ENCODE measurements around the gene HSBP1L1.
"Not testable (repeated sequence)": the region's sequence is repeated elsewhere in the genome, so short reads cannot be mapped to it uniquely, and the experiment has no call there.

HSBP1L1 gene

DNA sequence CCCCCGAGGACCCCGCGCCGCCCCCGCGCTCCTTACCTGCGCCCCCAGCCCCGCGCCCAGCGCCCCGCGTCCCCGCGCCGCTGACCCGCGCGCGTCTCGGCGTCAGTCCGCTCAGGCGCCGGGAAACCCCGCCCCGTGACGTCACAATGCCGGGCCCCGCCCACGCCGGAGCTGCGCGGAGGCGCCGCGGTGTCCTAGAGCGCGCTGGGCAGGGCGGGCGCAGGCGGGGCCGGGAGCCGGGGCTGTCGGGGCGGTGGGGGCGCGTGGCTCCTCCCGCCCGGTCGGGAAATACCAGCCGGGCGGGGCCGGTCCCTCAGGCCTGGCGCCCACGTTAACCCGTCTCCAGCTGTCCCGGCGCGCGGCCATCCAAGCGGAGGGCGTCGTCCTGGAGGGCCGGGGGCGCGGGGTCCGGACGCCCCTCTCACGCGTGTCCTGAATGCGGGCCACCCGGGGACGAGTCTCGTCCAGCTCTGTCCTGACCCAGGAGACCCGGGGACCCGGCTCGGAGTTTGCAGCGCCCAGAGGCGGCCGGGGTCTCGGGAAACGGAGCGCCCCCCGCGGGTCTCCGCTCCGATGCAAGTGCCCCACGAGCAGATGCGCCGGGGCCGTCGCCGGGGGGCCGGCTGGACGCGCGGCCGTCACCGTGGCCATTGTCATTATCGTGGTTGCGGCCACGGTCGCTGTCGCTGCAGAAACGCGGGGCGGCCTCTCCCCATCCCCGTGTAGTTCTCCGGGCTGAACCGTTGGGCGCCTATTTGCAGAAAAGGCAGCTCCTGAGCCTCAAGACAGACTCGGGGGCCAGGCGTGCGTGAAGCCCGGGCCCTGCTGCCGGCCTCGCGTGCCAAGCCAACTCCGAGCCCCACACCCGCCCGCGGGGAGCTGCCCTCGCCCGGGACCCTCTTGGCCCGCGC, 12.6 kb upstream of the HSBP1L1 start, which contains the start of gene SLC66A2:
Gene SLC66A2 (minus strand): TSS at position 109 of the 911 bp plus-strand sequence. CDS start 727 bp downstream, outside the sequence.
- H3K36me3 ChIP-seq (ENCODE audit: control insufficient read depth in 5 of 5, insufficient read depth in 5 of 5, low read length in 5 of 5), result peaks cover 0 to 10% (median 4%) of the 10 kb centered on the region in 5 donors
- peak within 1 kb of the TSS; percentile 68 to 89 (median 77) for H3K4me3 ChIP-seq (ENCODE audit: low read depth in 1 of 5, low read length in 5 of 5)
- H3K27me3 ChIP-seq (ENCODE audit: control insufficient read depth in 5 of 5, insufficient read depth in 4 of 5, low read length in 5 of 5), result no peaks in the 10 kb centered on the region
- H3K9me3 ChIP-seq (ENCODE audit: control insufficient read depth in 5 of 5, low read length in 5 of 5), result no peaks in the 10 kb centered on the region
- H3K9ac ChIP-seq (ENCODE audit: low read length in 5 of 5), result peak within 1 kb of the TSS; percentile 48 to 81 (median 62)
- H3K27ac ChIP-seq (ENCODE audit: low read depth, low read length), result peak within 1 kb of the TSS; percentile 75
- H3K4me1 ChIP-seq (ENCODE audit: control insufficient read depth in 5 of 5, insufficient read depth in 5 of 5, low read length in 5 of 5), result peaks cover 10 to 46% (median 41%) of the 10 kb centered on the region in 5 donors

GRCh38 chr18:79952456-79952995, 11.9 kb upstream of the HSBP1L1 start:
- Histone ChIP-seq H3K4me1 (ENCODE audit: control insufficient read depth in 5 of 5, insufficient read depth in 5 of 5, low read length in 5 of 5) (peaks cover 10 to 39% (median 36%) of the 10 kb centered on the region in 5 donors), H3K9ac (ENCODE audit: low read length in 5 of 5) (peak overlapping the region in 2 of 5 donors; percentile 48 to 64), H3K27ac (ENCODE audit: low read depth, low read length) (no peak overlapping the region), H3K9me3 (ENCODE audit: control insufficient read depth in 5 of 5, low read length in 5 of 5) (no peaks in the 10 kb centered on the region), H3K4me3 (ENCODE audit: low read depth in 1 of 5, low read length in 5 of 5) (peak overlapping the region in 3 of 5 donors; percentile 68 to 76 (median 69)), H3K27me3 (ENCODE audit: control insufficient read depth in 5 of 5, insufficient read depth in 4 of 5, low read length in 5 of 5) (no peaks in the 10 kb centered on the region), H3K36me3 (ENCODE audit: control insufficient read depth in 5 of 5, insufficient read depth in 5 of 5, low read length in 5 of 5) (peaks cover 0 to 7% (median 4%) of the 10 kb centered on the region in 5 donors)

- peaks cover 0 to 5% (median 3%) of the 10 kb centered on the region in 5 donors for H3K36me3 ChIP-seq (ENCODE audit: control insufficient read depth in 5 of 5, insufficient read depth in 5 of 5, low read length in 5 of 5)
- no peak overlapping the region for H3K27ac ChIP-seq (ENCODE audit: low read depth, low read length)
- H3K27me3 ChIP-seq (ENCODE audit: control insufficient read depth in 5 of 5, insufficient read depth in 4 of 5, low read length in 5 of 5), result no peaks in the 10 kb centered on the region
- no peak overlapping the region for H3K4me3 ChIP-seq (ENCODE audit: low read depth in 1 of 5, low read length in 5 of 5)
- no peaks in the 10 kb centered on the region for H3K9me3 ChIP-seq (ENCODE audit: control insufficient read depth in 5 of 5, low read length in 5 of 5)
- H3K9ac ChIP-seq (ENCODE audit: low read length in 5 of 5), result no peak overlapping the region
- peaks cover 9 to 34% (median 30%) of the 10 kb centered on the region in 5 donors for H3K4me1 ChIP-seq (ENCODE audit: control insufficient read depth in 5 of 5, insufficient read depth in 5 of 5, low read length in 5 of 5)
Observed at GRCh38 chr18:79952996-79953559, 11.4 kb upstream of the HSBP1L1 start.

- H3K9ac ChIP-seq (ENCODE audit: low read length in 5 of 5), result no peak overlapping the region
- H3K36me3 ChIP-seq (ENCODE audit: control insufficient read depth in 5 of 5, insufficient read depth in 5 of 5, low read length in 5 of 5), result peaks cover 0 to under 1% (median 0%) of the 10 kb centered on the region in 5 donors
- no peak overlapping the region for H3K27ac ChIP-seq (ENCODE audit: low read depth, low read length)
- peaks cover 5 to 23% (median 22%) of the 10 kb centered on the region in 5 donors for H3K4me1 ChIP-seq (ENCODE audit: control insufficient read depth in 5 of 5, insufficient read depth in 5 of 5, low read length in 5 of 5)
- no peaks in the 10 kb centered on the region for H3K27me3 ChIP-seq (ENCODE audit: control insufficient read depth in 5 of 5, insufficient read depth in 4 of 5, low read length in 5 of 5)
- H3K4me3 ChIP-seq (ENCODE audit: low read depth in 1 of 5, low read length in 5 of 5), result no peak overlapping the region
- no peaks in the 10 kb centered on the region for H3K9me3 ChIP-seq (ENCODE audit: control insufficient read depth in 5 of 5, low read length in 5 of 5)
Observed at GRCh38 chr18:79953971-79954651, 10.3 kb upstream of the HSBP1L1 start.

- Histone ChIP-seq H3K9ac (ENCODE audit: low read length in 5 of 5) (no peak overlapping the region), H3K4me1 (ENCODE audit: control insufficient read depth in 5 of 5, insufficient read depth in 5 of 5, low read length in 5 of 5) (peaks cover 4 to 17% (median 15%) of the 10 kb centered on the region in 5 donors), H3K9me3 (ENCODE audit: control insufficient read depth in 5 of 5, low read length in 5 of 5) (no peaks in the 10 kb centered on the region), H3K36me3 (ENCODE audit: control insufficient read depth in 5 of 5, insufficient read depth in 5 of 5, low read length in 5 of 5) (no peaks in the 10 kb centered on the region), H3K27ac (ENCODE audit: low read depth, low read length) (no peak overlapping the region), H3K27me3 (ENCODE audit: control insufficient read depth in 5 of 5, insufficient read depth in 4 of 5, low read length in 5 of 5) (peaks cover 0 to 4% (median 0%) of the 10 kb centered on the region in 5 donors), H3K4me3 (ENCODE audit: low read depth in 1 of 5, low read length in 5 of 5) (no peak overlapping the region)
Observed at GRCh38 chr18:79954791-79955190, 9.7 kb upstream of the HSBP1L1 start.

DNA sequence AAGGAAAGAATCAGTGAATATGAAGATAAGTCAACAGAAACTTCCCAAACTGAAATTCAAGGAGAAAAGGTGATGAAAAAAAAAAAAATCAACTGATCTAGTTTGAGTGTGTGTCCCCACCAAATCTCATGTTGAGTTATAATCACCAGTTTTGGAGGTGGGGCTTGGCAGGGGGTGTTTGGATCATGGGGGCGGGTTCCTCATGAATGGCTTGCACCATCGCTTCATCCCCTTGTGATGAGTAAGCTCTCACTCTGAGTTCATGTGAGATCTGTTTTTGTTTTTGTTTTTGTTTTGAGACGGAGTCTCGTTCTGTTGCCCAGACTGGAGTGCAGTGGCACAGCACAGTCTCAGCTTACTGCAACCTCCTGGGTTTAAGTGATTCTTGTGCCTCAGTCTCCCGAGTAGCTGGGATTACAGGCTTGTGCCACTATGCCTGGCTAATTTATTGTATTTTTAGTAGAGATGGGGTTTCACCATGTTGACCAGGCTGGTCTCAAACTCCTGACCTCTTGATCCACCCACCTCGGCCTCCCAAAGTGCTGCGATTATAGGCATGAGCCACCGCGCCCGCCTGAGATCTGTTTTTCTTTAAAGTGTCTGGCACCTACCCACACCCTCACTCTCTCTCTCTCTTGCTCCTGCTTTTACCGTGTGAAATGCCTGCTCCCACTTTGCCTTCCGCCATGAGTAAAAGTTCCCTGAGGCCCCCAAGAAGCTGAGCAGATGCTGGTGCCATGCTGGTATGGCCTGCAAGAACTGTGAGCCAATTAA, 9.0 kb upstream of the HSBP1L1 start:
- H3K9ac ChIP-seq (ENCODE audit: low read length in 5 of 5), result no peak overlapping the region
- peaks cover 0 to 4% (median 0%) of the 10 kb centered on the region in 5 donors for H3K27me3 ChIP-seq (ENCODE audit: control insufficient read depth in 5 of 5, insufficient read depth in 4 of 5, low read length in 5 of 5)
- peaks cover 0 to 10% (median 8%) of the 10 kb centered on the region in 5 donors for H3K4me1 ChIP-seq (ENCODE audit: control insufficient read depth in 5 of 5, insufficient read depth in 5 of 5, low read length in 5 of 5)
- no peak overlapping the region for H3K27ac ChIP-seq (ENCODE audit: low read depth, low read length)
- H3K4me3 ChIP-seq (ENCODE audit: low read depth in 1 of 5, low read length in 5 of 5), result no peak overlapping the region
- H3K36me3 ChIP-seq (ENCODE audit: control insufficient read depth in 5 of 5, insufficient read depth in 5 of 5, low read length in 5 of 5), result no peaks in the 10 kb centered on the region
- H3K9me3 ChIP-seq (ENCODE audit: control insufficient read depth in 5 of 5, low read length in 5 of 5), result no peaks in the 10 kb centered on the region

DNA sequence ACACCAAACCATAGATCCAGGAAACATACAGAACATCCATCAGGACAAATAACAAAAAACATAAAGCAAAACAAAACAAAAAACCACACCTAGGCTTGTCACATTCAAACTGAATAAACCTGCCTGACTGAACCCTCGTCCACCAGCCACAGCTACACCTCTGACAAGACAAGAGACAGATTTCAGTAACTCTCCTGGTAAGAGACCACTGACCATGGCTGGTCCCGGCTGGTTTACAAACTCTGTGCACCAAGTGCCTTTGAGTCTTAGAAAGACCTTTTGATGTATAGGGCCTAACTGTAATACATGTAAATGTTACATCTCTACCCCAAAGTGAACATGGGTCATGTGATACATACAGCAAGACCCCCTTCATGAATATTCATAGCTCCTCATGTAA, 8.2 kb upstream of the HSBP1L1 start:
- Histone ChIP-seq H3K4me1 (ENCODE audit: control insufficient read depth in 5 of 5, insufficient read depth in 5 of 5, low read length in 5 of 5) (peaks cover 0 to 7% (median 6%) of the 10 kb centered on the region in 5 donors), H3K36me3 (ENCODE audit: control insufficient read depth in 5 of 5, insufficient read depth in 5 of 5, low read length in 5 of 5) (no peaks in the 10 kb centered on the region), H3K9ac (ENCODE audit: low read length in 5 of 5) (no peak overlapping the region), H3K9me3 (ENCODE audit: control insufficient read depth in 5 of 5, low read length in 5 of 5) (no peaks in the 10 kb centered on the region), H3K27me3 (ENCODE audit: control insufficient read depth in 5 of 5, insufficient read depth in 4 of 5, low read length in 5 of 5) (peaks cover 0 to 7% (median 2%) of the 10 kb centered on the region in 5 donors), H3K27ac (ENCODE audit: low read depth, low read length) (no peak overlapping the region), H3K4me3 (ENCODE audit: low read depth in 1 of 5, low read length in 5 of 5) (no peak overlapping the region)

DNA sequence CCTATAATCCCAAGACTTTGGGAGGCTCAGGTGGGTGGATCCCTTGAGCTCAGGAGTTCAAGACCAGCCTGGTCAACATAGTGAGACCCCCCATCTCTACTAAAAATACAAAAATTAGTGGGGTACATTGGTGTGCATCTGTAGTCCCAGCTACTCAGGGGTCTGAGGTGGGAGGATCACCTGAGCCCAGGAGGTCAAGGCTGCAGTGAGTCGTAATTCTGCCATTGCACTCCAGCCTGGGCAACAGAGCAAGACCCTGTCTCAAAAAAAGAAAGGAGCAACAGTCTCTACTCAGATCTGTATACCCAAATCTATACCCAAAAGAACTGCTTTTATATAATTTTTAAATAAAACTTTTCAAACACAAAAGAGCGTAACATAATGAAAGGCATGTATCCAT, 5.5 kb upstream of the HSBP1L1 start:
- Histone ChIP-seq H3K27ac (ENCODE audit: low read depth, low read length) (no peak overlapping the region), H3K27me3 (ENCODE audit: control insufficient read depth in 5 of 5, insufficient read depth in 4 of 5, low read length in 5 of 5) (peaks cover 0 to 11% (median 2%) of the 10 kb centered on the region in 5 donors), H3K4me3 (ENCODE audit: low read depth in 1 of 5, low read length in 5 of 5) (no peak overlapping the region), H3K9me3 (ENCODE audit: control insufficient read depth in 5 of 5, low read length in 5 of 5) (no peaks in the 10 kb centered on the region), H3K36me3 (ENCODE audit: control insufficient read depth in 5 of 5, insufficient read depth in 5 of 5, low read length in 5 of 5) (no peaks in the 10 kb centered on the region), H3K9ac (ENCODE audit: low read length in 5 of 5) (no peak overlapping the region), H3K4me1 (ENCODE audit: control insufficient read depth in 5 of 5, insufficient read depth in 5 of 5, low read length in 5 of 5) (peaks cover 0 to 5% (median 2%) of the 10 kb centered on the region in 5 donors)

GRCh38 chr18:79960161-79960801, 4.2 kb upstream of the HSBP1L1 start:
- H3K9ac ChIP-seq (ENCODE audit: low read length in 5 of 5); H3K4me3 ChIP-seq (ENCODE audit: low read depth in 1 of 5, low read length in 5 of 5); H3K9me3 ChIP-seq (ENCODE audit: control insufficient read depth in 5 of 5, low read length in 5 of 5); H3K36me3 ChIP-seq (ENCODE audit: control insufficient read depth in 5 of 5, insufficient read depth in 5 of 5, low read length in 5 of 5); H3K27ac ChIP-seq (ENCODE audit: low read depth, low read length): not testable (repeated sequence)
- peaks cover 0 to 17% (median 12%) of the 10 kb centered on the region in 5 donors for H3K4me1 ChIP-seq (ENCODE audit: control insufficient read depth in 5 of 5, insufficient read depth in 5 of 5, low read length in 5 of 5)
- peaks cover 0 to 11% (median 2%) of the 10 kb centered on the region in 5 donors for H3K27me3 ChIP-seq (ENCODE audit: control insufficient read depth in 5 of 5, insufficient read depth in 4 of 5, low read length in 5 of 5)

All from subcutaneous abdominal adipose tissue (tissue), 5 donors.